ENCODE data around the gene INTS6.

Gene INTS6

DNA sequence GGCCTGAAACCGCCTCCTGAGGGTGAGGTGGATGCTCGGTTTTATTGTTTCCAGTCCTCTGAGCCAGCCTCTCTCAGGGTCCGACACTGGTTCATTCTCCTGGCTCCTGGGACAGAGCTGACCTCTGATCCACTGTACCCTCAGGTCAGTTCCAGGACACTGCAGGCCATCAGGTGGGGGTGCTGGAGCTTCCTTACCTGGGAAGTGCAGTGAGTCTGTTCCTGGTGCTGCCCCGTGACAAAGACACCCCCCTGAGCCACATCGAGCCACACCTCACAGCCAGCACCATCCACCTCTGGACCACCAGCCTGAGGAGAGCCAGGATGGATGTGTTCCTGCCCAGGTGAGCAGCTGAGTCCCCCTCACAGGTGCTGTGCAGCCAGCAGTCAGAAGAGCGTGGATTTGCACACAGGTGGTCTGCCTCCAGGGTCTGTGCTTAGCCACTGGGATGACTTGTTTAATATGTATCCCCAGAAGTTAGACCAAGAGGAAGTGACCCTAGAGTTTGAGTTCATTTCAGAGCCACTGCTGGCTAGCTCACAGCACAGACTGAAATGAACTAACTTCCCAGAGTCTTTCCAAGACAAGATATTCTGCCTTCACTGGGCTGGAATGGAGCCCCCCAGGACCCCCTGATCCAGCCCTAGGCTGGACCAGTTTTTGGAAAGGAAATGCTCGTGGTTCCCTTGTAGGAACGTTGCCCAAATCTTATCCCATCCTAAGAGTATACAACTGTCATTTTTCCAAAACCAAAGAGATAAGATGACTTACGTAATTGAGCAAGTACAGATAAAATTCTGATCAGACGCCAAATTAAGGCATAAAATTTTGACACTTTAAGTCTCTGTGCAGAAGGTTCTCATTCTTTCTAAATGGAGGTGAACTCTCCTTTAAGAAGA lies 104.5 kb downstream of the INTS6 start:
- Histone ChIP-seq H3K4me3 (ENCODE audit: severe bottlenecking) (no peak overlapping the region), H3K36me3 (ENCODE audit: low read depth) (no peaks in the 10 kb centered on the region), H3K4me1 (ENCODE audit: insufficient read depth, poor library complexity, severe bottlenecking) (no peaks in the 10 kb centered on the region), H3K27ac (ENCODE audit: poor library complexity, severe bottlenecking) (no peak overlapping the region), H3K27me3 (ENCODE audit: insufficient read depth, poor library complexity, severe bottlenecking) (no peaks in the 10 kb centered on the region), H3K9me3 (ENCODE audit: severe bottlenecking) (no peaks in the 10 kb centered on the region)
- DNase-seq (ENCODE audit: low spot score) (no peak), ATAC-seq (ENCODE audit: low read depth) (no peak; the same call in 2 of the 3 replicates)
- TF ChIP-seq, protein P1, sequence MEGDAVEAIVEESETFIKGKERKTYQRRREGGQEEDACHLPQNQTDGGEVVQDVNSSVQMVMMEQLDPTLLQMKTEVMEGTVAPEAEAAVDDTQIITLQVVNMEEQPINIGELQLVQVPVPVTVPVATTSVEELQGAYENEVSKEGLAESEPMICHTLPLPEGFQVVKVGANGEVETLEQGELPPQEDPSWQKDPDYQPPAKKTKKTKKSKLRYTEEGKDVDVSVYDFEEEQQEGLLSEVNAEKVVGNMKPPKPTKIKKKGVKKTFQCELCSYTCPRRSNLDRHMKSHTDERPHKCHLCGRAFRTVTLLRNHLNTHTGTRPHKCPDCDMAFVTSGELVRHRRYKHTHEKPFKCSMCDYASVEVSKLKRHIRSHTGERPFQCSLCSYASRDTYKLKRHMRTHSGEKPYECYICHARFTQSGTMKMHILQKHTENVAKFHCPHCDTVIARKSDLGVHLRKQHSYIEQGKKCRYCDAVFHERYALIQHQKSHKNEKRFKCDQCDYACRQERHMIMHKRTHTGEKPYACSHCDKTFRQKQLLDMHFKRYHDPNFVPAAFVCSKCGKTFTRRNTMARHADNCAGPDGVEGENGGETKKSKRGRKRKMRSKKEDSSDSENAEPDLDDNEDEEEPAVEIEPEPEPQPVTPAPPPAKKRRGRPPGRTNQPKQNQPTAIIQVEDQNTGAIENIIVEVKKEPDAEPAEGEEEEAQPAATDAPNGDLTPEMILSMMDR (IDR thresholded peaks at IDR 0.05; ENCODE audit: poor library complexity, severe bottlenecking) = no peak

- H3K4me1 ChIP-seq (ENCODE audit: insufficient read depth, poor library complexity, severe bottlenecking) = no peaks in the 10 kb centered on the region
Measured at GRCh38 chr13:51347099-51347498, 105.7 kb downstream of the INTS6 start.

GRCh38 chr13:51346397-51346796 lies 106.4 kb downstream of the INTS6 start:
- H3K36me3 ChIP-seq (ENCODE audit: low read depth) = no peaks in the 10 kb centered on the region
- H3K27ac ChIP-seq (ENCODE audit: poor library complexity, severe bottlenecking) = no peak overlapping the region
- TF ChIP-seq, protein P1 (IDR thresholded peaks at IDR 0.05; ENCODE audit: poor library complexity, severe bottlenecking) = no peak
- no peak overlapping the region for H3K4me3 ChIP-seq (ENCODE audit: severe bottlenecking)
- no peak for DNase-seq (ENCODE audit: low spot score)
- H3K27me3 ChIP-seq (ENCODE audit: insufficient read depth, poor library complexity, severe bottlenecking) = no peaks in the 10 kb centered on the region
- no peaks in the 10 kb centered on the region for H3K9me3 ChIP-seq (ENCODE audit: severe bottlenecking)
- no peak for ATAC-seq (ENCODE audit: low read depth)
- no peaks in the 10 kb centered on the region for H3K4me1 ChIP-seq (ENCODE audit: insufficient read depth, poor library complexity, severe bottlenecking)

More at GRCh38 chr13:51347099-51347498, 105.7 kb downstream of the INTS6 start:
- Histone ChIP-seq H3K27me3 (ENCODE audit: insufficient read depth, poor library complexity, severe bottlenecking) (no peaks in the 10 kb centered on the region), H3K9me3 (ENCODE audit: severe bottlenecking) (no peaks in the 10 kb centered on the region), H3K36me3 (ENCODE audit: low read depth) (no peaks in the 10 kb centered on the region), H3K27ac (ENCODE audit: poor library complexity, severe bottlenecking) (no peak overlapping the region), H3K4me3 (ENCODE audit: severe bottlenecking) (no peak overlapping the region)
- ATAC-seq (ENCODE audit: low read depth) (no peak), DNase-seq (ENCODE audit: low spot score) (no peak)
- TF ChIP-seq, protein P1 (IDR thresholded peaks at IDR 0.05; ENCODE audit: poor library complexity, severe bottlenecking) = no peak

DNA sequence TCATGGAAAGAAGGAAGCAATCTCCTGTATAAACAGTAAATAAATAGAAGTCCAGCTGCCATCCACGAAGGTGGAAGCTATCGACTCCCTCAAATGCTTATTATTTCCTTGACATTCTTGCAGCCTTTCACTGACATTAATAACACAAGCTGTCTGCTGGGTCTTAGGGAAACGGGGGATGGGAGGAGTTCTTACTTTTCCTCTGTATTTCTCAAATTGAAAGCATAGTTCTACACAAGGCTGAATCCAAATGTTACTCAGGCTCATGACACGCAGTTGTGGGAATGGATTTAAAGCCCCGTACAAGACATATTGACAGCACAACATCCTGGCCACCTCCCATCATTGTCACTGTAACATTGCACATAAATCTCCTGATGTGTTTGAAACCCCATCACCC lies 109.4 kb downstream of the INTS6 start:
- ATAC-seq (ENCODE audit: low read depth) = no peak
- Histone ChIP-seq H3K27me3 (ENCODE audit: insufficient read depth, poor library complexity, severe bottlenecking) (no peaks in the 10 kb centered on the region), H3K4me1 (ENCODE audit: insufficient read depth, poor library complexity, severe bottlenecking) (no peaks in the 10 kb centered on the region), H3K4me3 (ENCODE audit: severe bottlenecking) (no peak overlapping the region), H3K27ac (ENCODE audit: poor library complexity, severe bottlenecking) (no peak overlapping the region), H3K9me3 (ENCODE audit: severe bottlenecking) (no peaks in the 10 kb centered on the region), H3K36me3 (ENCODE audit: low read depth) (no peaks in the 10 kb centered on the region)
- no peak for DNase-seq (ENCODE audit: low spot score)
- TF ChIP-seq, protein P1 (IDR thresholded peaks at IDR 0.05; ENCODE audit: poor library complexity, severe bottlenecking) = no peak

DNA sequence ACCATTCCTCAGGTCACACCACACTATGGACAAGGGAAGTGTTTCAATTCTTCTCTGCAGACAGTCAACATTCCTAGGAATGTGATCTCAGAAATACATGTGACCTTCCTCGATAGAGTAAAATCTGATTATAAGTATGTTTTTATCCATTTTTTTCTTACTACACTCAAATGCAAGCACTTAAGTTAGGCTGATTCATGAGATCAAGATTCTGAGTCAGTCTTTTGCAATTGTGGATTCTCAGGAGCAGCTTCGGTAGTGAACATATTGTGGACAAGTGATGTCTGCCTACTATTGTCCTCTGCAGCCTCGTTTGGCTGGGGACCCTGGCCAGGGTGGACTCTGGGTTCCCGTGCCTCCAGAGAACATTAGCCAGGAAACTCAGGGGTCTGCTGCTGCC lies 110.1 kb downstream of the INTS6 start:
- no peaks in the 10 kb centered on the region for H3K27me3 ChIP-seq (ENCODE audit: insufficient read depth, poor library complexity, severe bottlenecking)
- TF ChIP-seq, protein P1 (IDR thresholded peaks at IDR 0.05; ENCODE audit: poor library complexity, severe bottlenecking) = no peak
- DNase-seq (ENCODE audit: low spot score) (no peak), ATAC-seq (ENCODE audit: low read depth) (no peak)
- H3K36me3 ChIP-seq (ENCODE audit: low read depth) = no peaks in the 10 kb centered on the region
- H3K9me3 ChIP-seq (ENCODE audit: severe bottlenecking) = no peaks in the 10 kb centered on the region
- H3K4me3 ChIP-seq (ENCODE audit: severe bottlenecking) = no peak overlapping the region
- no peaks in the 10 kb centered on the region for H3K4me1 ChIP-seq (ENCODE audit: insufficient read depth, poor library complexity, severe bottlenecking)
- H3K27ac ChIP-seq (ENCODE audit: poor library complexity, severe bottlenecking) = no peak overlapping the region

All from RWPE2 (cell line).